Activated T-cell treated with anti-CD3 and anti-CD28 coated beads, Interleukin-2, amount 50 U/mL, for 72 hours (primary cell): ENCODE results near the gene TMX1. TPM values are rescaled to one million over a fixed set of nuclear protein-coding genes. Genes with fewer than 3 reads are reported as not detected.

ENCODE experiments used
- ATAC-seq, 2 donors: fragments of 150-1000 bp; cut with Tn5 transposase; replicated peaks in 1 of 2; 2 replicates each; pipeline ENCODE4 v1.10.0; 2021; ENCODE audit warnings: moderate library complexity in 2 of 2, mild to moderate bottlenecking in 1 of 2
- DNase-seq, 2 donors: peaks; one replicate each; pipeline ENCODE4 v3.0.0; 2021 to 2022; ENCODE audit warnings: mixed read lengths in 1 of 2
- H3K27ac Mint-ChIP-seq: one replicate; pipeline ENCODE4 v1.8.0; 2022; ENCODE audit warnings: mild to moderate bottlenecking, moderate library complexity, mixed read lengths
- H3K27me3 Mint-ChIP-seq: one replicate; pipeline ENCODE4 v1.8.0; 2022; ENCODE audit warnings: low read depth, mixed read lengths
- H3K36me3 Mint-ChIP-seq, 2 donors: one replicate each; pipeline ENCODE4 v1.8.0; 2022; ENCODE audit warnings: mixed read lengths in 2 of 2, mild to moderate bottlenecking in 1 of 2; ENCODE audit not compliant: insufficient read depth in 2 of 2
- H3K4me1 Mint-ChIP-seq: one replicate; pipeline ENCODE4 v1.8.0; 2022; ENCODE audit warnings: low read depth, mixed read lengths
- H3K4me3 Mint-ChIP-seq, 2 donors: one replicate each; pipeline ENCODE4 v1.8.0; 2022; ENCODE audit warnings: mild to moderate bottlenecking in 2 of 2, mixed read lengths in 2 of 2, moderate library complexity in 2 of 2
- H3K9me3 Mint-ChIP-seq, 2 donors: one replicate each; pipeline ENCODE4 v1.8.0; 2022; ENCODE audit warnings: mixed read lengths in 2 of 2
- total RNA-seq, 2 donors: library from RNA; stranded (reverse); gene quantifications; one replicate each; pipeline ENCODE4 v1.2.3, GENCODE V29; 2022

Gene TMX1
- total RNA-seq, 2 donors from 2014 or later, result 25.7 to 28.9 TPM

DNA sequence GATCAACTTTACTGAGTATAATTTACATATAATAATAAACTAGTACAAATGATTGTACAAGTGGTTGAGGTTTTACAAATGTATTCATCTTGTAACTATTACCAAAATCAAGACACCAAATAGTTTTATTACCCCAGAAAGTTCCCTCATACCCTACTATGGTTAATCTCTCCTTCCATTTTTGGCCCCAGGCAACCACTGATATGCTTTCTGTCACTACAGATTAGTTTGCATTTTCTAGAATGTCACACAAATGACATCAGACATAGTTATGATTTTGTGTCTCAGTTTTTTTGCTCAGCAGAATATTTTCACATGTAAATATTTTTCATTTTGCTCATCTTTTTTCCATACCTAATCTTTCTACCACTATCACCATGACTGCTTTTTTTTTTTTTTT, 49.1 kb downstream of the TMX1 start:
- Mint-ChIP-seq H3K9me3 (no peaks in the 10 kb centered on the region), H3K4me3 (no peak overlapping the region)

GRCh38 chr14:51290132-51290531, 50.1 kb downstream of the TMX1 start:
- Mint-ChIP-seq H3K27me3 (no peaks in the 10 kb centered on the region), H3K9me3 (no peaks in the 10 kb centered on the region), H3K27ac (no peak overlapping the region), H3K36me3 (no peaks in the 10 kb centered on the region), H3K4me3 (no peak overlapping the region), H3K4me1 (peaks cover 6% of the 10 kb centered on the region)
- no peak for ATAC-seq
- DNase-seq, result no peak

More for the DNA sequence above, 49.1 kb downstream of the TMX1 start:
- H3K4me1 Mint-ChIP-seq, result peaks cover 6% of the 10 kb centered on the region
- no peak overlapping the region for H3K27ac Mint-ChIP-seq
- no peaks in the 10 kb centered on the region for H3K27me3 Mint-ChIP-seq
- DNase-seq (no peak), ATAC-seq (peak; percentile 55 to 71)
- no peaks in the 10 kb centered on the region for H3K36me3 Mint-ChIP-seq

DNA sequence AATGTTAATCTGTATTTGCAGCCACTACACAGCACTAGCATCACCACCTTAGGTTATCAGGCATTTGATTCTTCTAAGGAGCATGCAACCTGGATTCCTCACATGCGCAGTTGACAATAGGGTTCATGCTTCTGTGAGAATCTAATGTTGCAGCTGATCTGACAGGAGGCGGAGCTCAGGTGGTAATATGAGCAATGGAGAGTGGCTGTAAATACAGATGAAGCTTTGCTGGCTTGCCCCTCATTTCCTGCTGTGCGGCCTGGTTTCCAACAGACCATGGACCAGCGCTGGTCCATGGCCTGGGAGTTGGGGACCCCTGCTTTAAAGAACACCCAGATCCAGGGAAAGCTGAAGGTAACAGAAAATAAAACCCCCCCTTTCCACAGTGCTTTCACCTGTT, 51.0 kb downstream of the TMX1 start:
- ATAC-seq (no peak), DNase-seq (no peak)
- no peak overlapping the region for H3K27ac Mint-ChIP-seq
- H3K36me3 Mint-ChIP-seq, result no peaks in the 10 kb centered on the region
- H3K4me3 Mint-ChIP-seq, result no peak overlapping the region
- H3K9me3 Mint-ChIP-seq, result no peaks in the 10 kb centered on the region
- H3K27me3 Mint-ChIP-seq, result no peaks in the 10 kb centered on the region
- peaks cover 6% of the 10 kb centered on the region for H3K4me1 Mint-ChIP-seq

GRCh38 chr14:51293149-51293911, 53.3 kb downstream of the TMX1 start:
- H3K9me3 Mint-ChIP-seq, result no peaks in the 10 kb centered on the region
- H3K27me3 Mint-ChIP-seq, result no peaks in the 10 kb centered on the region
- DNase-seq (no peak), ATAC-seq (no peak)
- H3K4me3 Mint-ChIP-seq, result no peak overlapping the region
- H3K4me1 Mint-ChIP-seq, result peaks cover 11% of the 10 kb centered on the region
- no peak overlapping the region for H3K27ac Mint-ChIP-seq
- no peaks in the 10 kb centered on the region for H3K36me3 Mint-ChIP-seq

DNA sequence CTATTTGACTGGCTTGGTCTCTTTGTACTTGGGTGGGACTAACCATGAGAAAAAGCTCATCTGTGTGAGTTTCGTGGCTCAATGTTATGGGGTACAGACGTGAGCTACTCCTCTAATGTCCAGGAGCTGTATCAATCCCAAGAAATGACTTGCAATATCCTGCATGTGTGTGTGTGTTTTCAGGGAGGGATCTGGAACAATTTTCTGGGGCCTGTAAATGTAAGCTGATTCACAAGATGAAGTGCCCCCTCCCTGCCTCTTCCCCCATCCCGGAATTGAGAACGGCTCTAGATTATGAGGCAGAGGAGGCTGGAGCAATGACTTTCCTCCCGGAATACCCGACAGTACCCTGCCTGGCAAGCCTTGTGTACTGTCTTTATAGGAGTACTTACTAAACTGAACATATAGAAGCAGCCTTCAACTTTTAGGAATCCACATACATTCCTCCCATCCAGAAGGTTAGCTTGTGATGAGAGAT, 53.9 kb downstream of the TMX1 start:
- Mint-ChIP-seq H3K4me3 (no peak overlapping the region), H3K9me3 (no peaks in the 10 kb centered on the region), H3K27ac (no peak overlapping the region), H3K27me3 (no peaks in the 10 kb centered on the region), H3K36me3 (no peaks in the 10 kb centered on the region), H3K4me1 (peaks cover 16% of the 10 kb centered on the region)
- no peak for DNase-seq
- ATAC-seq, result no peak

DNA sequence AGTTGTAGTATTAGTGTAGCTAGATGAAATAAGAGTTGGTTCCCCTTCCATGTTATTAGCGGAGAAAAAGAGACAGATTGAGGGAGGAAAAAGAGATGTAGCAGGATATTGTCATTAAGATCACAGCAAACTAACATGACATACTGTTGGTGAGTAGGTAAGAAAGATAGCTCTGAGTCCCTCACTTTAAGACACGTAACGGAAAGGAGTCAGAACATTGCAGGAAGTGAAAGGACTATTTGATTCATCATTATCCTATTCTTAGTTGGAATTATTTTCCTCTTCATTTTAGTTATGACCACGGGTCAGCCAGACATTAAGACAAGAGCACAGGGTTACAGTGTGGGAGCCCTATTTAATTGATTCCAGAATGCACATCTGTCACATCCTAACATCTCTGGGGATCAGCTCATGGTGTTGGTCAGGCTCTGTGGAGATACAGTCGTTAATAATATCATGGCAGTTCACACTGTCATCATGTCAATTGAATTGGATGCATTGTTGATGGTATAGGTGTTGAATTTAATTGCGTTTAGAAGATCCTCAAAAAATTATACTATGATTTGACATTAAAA, 55.0 kb downstream of the TMX1 start:
- H3K27ac Mint-ChIP-seq, result no peak overlapping the region
- DNase-seq (no peak), ATAC-seq (no peak)
- no peak overlapping the region for H3K4me3 Mint-ChIP-seq
- no peaks in the 10 kb centered on the region for H3K27me3 Mint-ChIP-seq
- peaks cover 14% of the 10 kb centered on the region for H3K4me1 Mint-ChIP-seq
- no peaks in the 10 kb centered on the region for H3K9me3 Mint-ChIP-seq
- H3K36me3 Mint-ChIP-seq, result no peaks in the 10 kb centered on the region

DNA sequence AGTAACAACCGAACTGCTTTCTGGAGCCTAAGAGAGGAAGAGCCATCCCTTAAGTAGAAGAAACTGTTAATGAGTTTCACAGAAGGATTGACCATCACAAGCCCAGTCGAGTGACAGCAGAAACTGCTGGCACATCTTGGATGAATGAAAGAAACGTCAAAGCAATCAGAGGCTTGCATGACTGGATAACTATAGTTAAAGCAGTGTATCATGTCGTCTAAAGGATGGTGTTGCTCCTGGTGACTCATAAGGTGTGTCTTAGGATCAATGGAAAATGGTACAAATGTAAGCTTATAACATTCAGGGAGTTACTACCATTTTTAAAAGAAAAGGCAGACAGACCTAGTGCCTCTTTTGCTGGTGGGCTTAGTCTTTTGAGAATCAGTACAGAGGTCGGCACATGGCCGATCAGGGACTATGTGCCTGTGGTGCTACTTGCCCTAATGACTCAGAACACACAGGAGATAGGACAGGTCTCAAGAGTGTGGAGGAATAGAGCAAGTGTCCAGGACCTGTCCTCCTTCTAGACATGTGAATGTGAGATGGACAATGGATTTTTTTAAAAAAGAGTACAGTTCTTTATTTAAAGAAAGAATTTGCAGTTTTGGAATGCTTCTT, 55.7 kb downstream of the TMX1 start:
- Mint-ChIP-seq H3K27ac (no peak overlapping the region), H3K4me1 (peaks cover 14% of the 10 kb centered on the region), H3K9me3 (no peaks in the 10 kb centered on the region), H3K27me3 (no peaks in the 10 kb centered on the region), H3K4me3 (no peak overlapping the region), H3K36me3 (no peaks in the 10 kb centered on the region)
- DNase-seq, result no peak
- no peak for ATAC-seq

DNA sequence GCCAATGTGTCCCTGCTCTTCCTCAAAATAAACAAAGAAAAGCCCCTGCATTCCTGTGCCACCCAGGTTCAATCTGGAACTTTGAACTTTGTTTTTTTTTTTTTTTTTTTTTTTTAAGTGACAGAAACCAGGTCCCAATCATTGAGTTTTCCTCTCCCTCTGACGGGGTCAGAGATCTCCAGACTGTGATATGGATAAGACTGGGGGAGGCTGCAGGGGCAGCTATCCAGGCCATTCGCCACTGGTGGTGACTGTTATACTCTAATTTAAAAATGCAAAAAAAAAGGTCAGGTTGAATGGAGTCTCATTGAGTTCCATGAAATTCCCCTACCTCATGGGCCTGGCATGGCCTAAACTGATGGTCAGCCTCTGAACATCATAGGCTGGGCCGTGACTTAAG, 57.0 kb downstream of the TMX1 start:
- H3K27ac Mint-ChIP-seq, result no peak overlapping the region
- H3K27me3 Mint-ChIP-seq, result no peaks in the 10 kb centered on the region
- no peak for ATAC-seq

GRCh38 chr14:51298895-51299294, 58.8 kb downstream of the TMX1 start:
- ATAC-seq (peak; percentile 62 to 82), DNase-seq (peak; percentile 3 to 15)
- Mint-ChIP-seq H3K27ac (no peak overlapping the region), H3K27me3 (no peaks in the 10 kb centered on the region), H3K4me3 (no peak overlapping the region), H3K9me3 (no peaks in the 10 kb centered on the region), H3K4me1 (peaks cover 14% of the 10 kb centered on the region), H3K36me3 (no peaks in the 10 kb centered on the region)

More for the DNA sequence above, 57.0 kb downstream of the TMX1 start:
- no peak overlapping the region for H3K4me3 Mint-ChIP-seq
- H3K4me1 Mint-ChIP-seq, result peaks cover 14% of the 10 kb centered on the region
- no peaks in the 10 kb centered on the region for H3K36me3 Mint-ChIP-seq
- no peaks in the 10 kb centered on the region for H3K9me3 Mint-ChIP-seq
- no peak for DNase-seq

DNA sequence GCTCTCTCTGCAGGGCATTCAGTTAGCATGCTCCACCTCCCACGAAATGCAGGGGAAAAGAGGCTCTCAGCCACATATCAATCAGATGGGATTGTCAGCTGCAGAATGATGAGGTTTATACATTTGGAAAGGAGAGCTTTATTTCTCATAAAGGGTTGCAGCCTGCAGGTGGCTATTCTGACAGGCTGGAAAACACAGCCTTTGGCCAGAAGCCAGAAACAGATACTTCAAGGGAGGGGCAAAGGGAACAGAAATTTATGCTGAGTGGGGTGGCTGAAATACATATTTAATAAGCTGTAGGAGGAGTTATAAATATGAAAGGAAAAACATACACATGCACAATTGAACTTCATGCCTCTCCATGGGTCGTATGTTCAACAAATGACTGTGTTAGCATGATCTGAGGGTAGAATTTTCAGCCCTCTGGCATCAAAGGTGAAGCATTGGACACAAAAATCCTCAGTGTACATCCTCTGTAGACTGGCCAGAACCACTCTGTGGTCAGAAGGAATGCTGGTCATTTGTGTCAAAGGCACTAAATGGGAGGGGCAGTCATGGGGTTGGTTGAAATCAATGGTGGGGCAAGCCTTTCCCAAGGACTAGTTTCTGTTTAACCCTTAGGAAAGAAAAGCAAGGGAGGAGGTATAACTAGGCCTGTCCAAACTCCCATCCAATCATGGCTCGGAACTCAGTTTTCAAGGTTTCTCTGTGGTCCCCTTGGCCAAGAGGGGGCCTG, 62.4 kb downstream of the TMX1 start:
- peaks cover 0 to 3% of the 10 kb centered on the region in 2 donors for H3K9me3 Mint-ChIP-seq
- DNase-seq, result no peak
- peaks cover 30% of the 10 kb centered on the region for H3K4me1 Mint-ChIP-seq
- H3K36me3 Mint-ChIP-seq, result no peaks in the 10 kb centered on the region
- H3K27ac Mint-ChIP-seq, result no peak overlapping the region
- H3K27me3 Mint-ChIP-seq, result no peaks in the 10 kb centered on the region
- H3K4me3 Mint-ChIP-seq, result no peak overlapping the region
- no peak for ATAC-seq

DNA sequence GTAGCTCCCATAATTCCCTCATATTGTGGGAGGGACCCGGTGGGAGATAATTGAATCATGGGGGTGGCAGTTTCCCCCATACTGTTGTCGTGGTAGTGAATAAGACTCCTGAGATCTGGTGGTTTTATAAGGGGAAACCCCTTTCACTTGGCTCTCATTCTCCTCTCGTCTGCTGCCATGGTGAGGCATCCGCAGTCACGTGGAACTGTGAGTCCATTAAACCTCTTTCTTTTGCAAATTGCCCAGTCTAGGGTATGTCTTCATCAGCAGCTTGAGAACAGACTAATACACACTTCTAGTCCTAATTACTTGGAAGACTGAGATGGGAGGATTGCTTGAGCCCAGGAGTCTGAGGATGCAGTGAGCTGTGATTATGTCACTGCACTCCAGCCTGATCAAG, 64.4 kb downstream of the TMX1 start:
- no peak overlapping the region for H3K27ac Mint-ChIP-seq
- peaks cover 0 to 3% of the 10 kb centered on the region in 2 donors for H3K9me3 Mint-ChIP-seq
- peak; percentile 7 to 36 for DNase-seq
- peaks cover 16% of the 10 kb centered on the region for H3K4me1 Mint-ChIP-seq
- no peak overlapping the region for H3K4me3 Mint-ChIP-seq
- H3K27me3 Mint-ChIP-seq, result peaks cover 9% of the 10 kb centered on the region
- no peaks in the 10 kb centered on the region for H3K36me3 Mint-ChIP-seq
- ATAC-seq, result peak; percentile 50 to 64

DNA sequence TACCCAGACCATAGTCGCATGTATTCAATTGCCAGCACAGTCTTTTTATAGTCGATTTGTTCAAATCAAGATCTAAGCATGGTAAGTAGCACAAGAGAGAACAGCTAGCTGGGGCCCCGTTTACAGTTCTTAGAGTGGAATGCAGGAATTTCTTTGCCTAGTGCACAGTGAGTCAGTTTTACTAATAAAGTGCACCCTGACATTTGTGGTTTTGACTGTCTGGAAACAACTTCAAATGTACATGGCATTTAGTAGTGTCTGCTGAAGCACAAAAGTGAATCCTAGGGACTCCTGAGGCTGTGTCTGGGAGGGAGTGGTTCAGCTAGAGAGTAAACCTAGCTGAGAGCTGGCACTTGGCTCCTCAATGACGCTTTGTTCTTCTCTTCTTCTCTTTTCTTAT, 64.9 kb downstream of the TMX1 start:
- H3K27me3 Mint-ChIP-seq, result peaks cover 11% of the 10 kb centered on the region
- no peak overlapping the region for H3K27ac Mint-ChIP-seq
- H3K9me3 Mint-ChIP-seq, result peaks cover 0 to 3% of the 10 kb centered on the region in 2 donors
- no peaks in the 10 kb centered on the region for H3K36me3 Mint-ChIP-seq
- no peak overlapping the region for H3K4me3 Mint-ChIP-seq
- DNase-seq (no peak), ATAC-seq (peak; percentile 28 to 47)
- H3K4me1 Mint-ChIP-seq, result peaks cover 16% of the 10 kb centered on the region

DNA sequence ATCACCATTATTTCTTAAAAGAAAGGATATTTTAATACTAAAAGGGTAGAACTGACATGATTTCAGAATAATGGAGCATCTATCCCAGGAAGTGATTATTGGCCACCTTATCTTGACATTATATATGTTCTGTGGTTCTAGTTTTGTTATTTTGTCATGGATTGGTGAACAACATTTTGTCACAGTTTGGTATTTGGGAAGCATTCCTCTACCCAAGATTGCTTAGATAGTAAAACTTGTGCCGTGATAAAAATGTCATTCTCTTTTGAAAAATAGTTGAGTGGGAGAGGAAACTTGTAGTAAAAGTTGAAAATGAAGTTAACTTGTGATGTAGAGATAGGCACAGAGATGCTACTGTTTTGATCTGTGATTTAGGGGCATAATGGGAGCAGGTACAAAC, 65.7 kb downstream of the TMX1 start:
- peaks cover 18% of the 10 kb centered on the region for H3K27me3 Mint-ChIP-seq
- H3K4me1 Mint-ChIP-seq, result peaks cover 16% of the 10 kb centered on the region
- no peak overlapping the region for H3K4me3 Mint-ChIP-seq
- ATAC-seq, result no peak
- H3K36me3 Mint-ChIP-seq, result no peaks in the 10 kb centered on the region
- H3K27ac Mint-ChIP-seq, result no peak overlapping the region
- DNase-seq, result no peak
- H3K9me3 Mint-ChIP-seq, result peaks cover 0 to 3% of the 10 kb centered on the region in 2 donors
